K562 (cell line): ENCODE data around the gene CD52. TPM values are rescaled to one million over a fixed set of nuclear protein-coding genes. Genes with fewer than 3 reads are reported as not detected.

Experiments
- CHD1 ChIP-seq: fragments of 200-600 bp; sonication (generic); IDR thresholded peaks from one replicate; pipeline ENCODE4 v1.6.1; 2012; ENCODE audit warnings: mild to moderate bottlenecking, moderate library complexity, low read length, inconsistent platforms
- DDX20 ChIP-seq: fragments of 450-650 bp; IDR thresholded peaks from 2 replicates; pipeline ENCODE4 v1.6.1; 2016; ENCODE audit warnings: missing genetic modification characterization, low read depth, mild to moderate bottlenecking, missing compliant biosample characterization, moderate library complexity
- DIDO1 ChIP-seq: fragments of 450-650 bp; IDR thresholded peaks from 2 replicates; pipeline ENCODE4 v1.6.1; 2016; ENCODE audit warnings: low read depth, missing biosample characterization, missing genetic modification characterization
- EP400 ChIP-seq: fragments of 450-650 bp; IDR thresholded peaks from 2 replicates; pipeline ENCODE4 v1.6.1; 2017; ENCODE audit warnings: antibody characterized with exemption, mild to moderate bottlenecking, moderate library complexity
- ETV1 ChIP-seq: fragments of 450-650 bp; conservative IDR thresholded peaks from 2 replicates; pipeline ENCODE4 v1.6.1; 2016; ENCODE audit warnings: missing genetic modification characterization, control low read depth, low read depth, missing compliant biosample characterization
- FOSL1 ChIP-seq: fragments of 200-800 bp; sonication (Bioruptor generic); conservative IDR thresholded peaks from 2 replicates; pipeline ENCODE4 v1.6.1; 2016; ENCODE audit warnings: missing genetic modification characterization, missing compliant biosample characterization
- HES1 ChIP-seq: fragments of 450-650 bp; IDR thresholded peaks from 2 replicates; pipeline ENCODE4 v1.6.1; 2016; ENCODE audit warnings: low read depth, mild to moderate bottlenecking, moderate library complexity
- ILK ChIP-seq: fragments of 450-650 bp; IDR thresholded peaks from 2 replicates; pipeline ENCODE4 v1.6.1; 2016; ENCODE audit warnings: missing genetic modification characterization, low read depth, mild to moderate bottlenecking, missing compliant biosample characterization, moderate library complexity, borderline replicate concordance
- IRF1 ChIP-seq: sonication (generic); formaldehyde crosslinking; IDR thresholded peaks from 2 replicates; pipeline ENCODE4 v1.8.0; 2022; ENCODE audit warnings: missing genetic modification reagents, mild to moderate bottlenecking, borderline replicate concordance
- NR3C1 ChIP-seq: sonication (generic); formaldehyde crosslinking; IDR thresholded peaks from 2 replicates; pipeline ENCODE4 v1.8.1; 2022; ENCODE audit warnings: missing genetic modification reagents
- PCBP2 ChIP-seq: fragments of 200-400 bp; formaldehyde crosslinking; IDR thresholded peaks from 2 replicates; pipeline ENCODE4 v1.6.1; 2018; ENCODE audit warnings: low read length, low read depth, mild to moderate bottlenecking, moderate library complexity; ENCODE audit not compliant: poor library complexity, severe bottlenecking
- PKNOX1 ChIP-seq: fragments of 450-650 bp; IDR thresholded peaks from 2 replicates; pipeline ENCODE4 v1.6.1; 2016
- PTBP1 ChIP-seq: fragments of 200-400 bp; formaldehyde crosslinking; IDR thresholded peaks from 2 replicates; pipeline ENCODE4 v1.6.1; 2017; ENCODE audit warnings: low read depth, low read length
- SAFB ChIP-seq: fragments of 200-400 bp; formaldehyde crosslinking; IDR thresholded peaks from 2 replicates; pipeline ENCODE4 v1.6.1; 2017; ENCODE audit warnings: low read depth, low read length, borderline replicate concordance
- SETDB1 ChIP-seq: IDR thresholded peaks from one replicate; pipeline ENCODE4 v1.6.1; 2012; ENCODE audit warnings: low read length, control low read depth, inconsistent platforms
- TCF7 ChIP-seq: sonication (generic); IDR thresholded peaks from 2 replicates; pipeline ENCODE4 v1.6.1; 2016; ENCODE audit warnings: antibody characterized with exemption, borderline replicate concordance
- TOE1 ChIP-seq, 2 experiments: fragments of 450-650 bp in 1 of 2; sonication (generic) in 1 of 2; formaldehyde crosslinking in 1 of 2; IDR thresholded peaks; 2 replicates each; pipeline versions ENCODE4 v1.7.1 to v1.8.0; 2016 to 2022; ENCODE audit warnings: borderline replicate concordance in 2 of 2, mild to moderate bottlenecking in 2 of 2, antibody characterized with exemption in 1 of 2, inconsistent platforms in 1 of 2, low read depth in 1 of 2, missing genetic modification reagents in 1 of 2, moderate library complexity in 1 of 2
- ZFP91 ChIP-seq: sonication (generic); formaldehyde crosslinking; IDR thresholded peaks from 2 replicates; pipeline ENCODE4 v1.8.0; 2022; ENCODE audit warnings: mild to moderate bottlenecking, missing genetic modification reagents
- ZNF124 ChIP-seq: sonication (generic); formaldehyde crosslinking; IDR thresholded peaks from 2 replicates; pipeline ENCODE4 v1.8.1; 2022; ENCODE audit warnings: missing genetic modification reagents
- ZNF398 ChIP-seq: fragments of 250-450 bp; sonication (Bioruptor Pico); IDR thresholded peaks from 2 replicates; pipeline ENCODE4 v1.8.0; 2021; ENCODE audit warnings: moderate library complexity, mild to moderate bottlenecking, inconsistent platforms
- ZNF57 ChIP-seq: fragments of 450-650 bp; formaldehyde crosslinking; IDR thresholded peaks from 2 replicates; pipeline ENCODE4 v1.4.0; 2020; ENCODE audit warnings: mild to moderate bottlenecking, moderate library complexity
- polyA plus RNA-seq, 8 experiments: library from polyadenylated mRNA; depleted of rRNA in 4 of 8; stranded (reverse) in 5 of 8; unstranded in 3 of 8; fragments of >200 nt; fragmentation: Nextera tagmentation in 2 of 8; fragmentation: Illumina TruSeq in 1 of 8; extraction: Ambion mirVana in 2 of 8; extraction: Trizol in 1 of 8; gene quantifications; 2 replicates each; pipeline versions ENCODE4 v1.2.1 to v1.2.3, GENCODE V29; 2011 to 2014; ENCODE audit warnings: inconsistent platforms in 1 of 8, missing spikeins in 1 of 8
- total RNA-seq, 7 experiments: library from RNA; depleted of rRNA in 6 of 7; stranded (reverse); fragments of >200 nt in 6 of 7; fragmentation: Illumina TruSeq in 2 of 7; extraction: Trizol in 2 of 7; gene quantifications; 2 replicates each; pipeline versions ENCODE4 v1.2.1 to v1.2.3, GENCODE V29; 2011 to 2021; ENCODE audit warnings: low replicate concordance in 1 of 7

The CD52 gene
- total and polyA plus RNA-seq, 9 of the 15 experiments (the other 6 are each of a cell fraction or from before 2014, with no cell fraction given): 34.9 to 488 (median 173) TPM

- TF ChIP-seq ZNF398 (no peak), DDX20 (tag) (no peak), CHD1 (no peak), ZFP91 (no peak), TOE1 (IDR thresholded peaks at IDR 0.05; ENCODE audit: borderline replicate concordance) (peak; percentile 67), TOE1 (CRISPR knock-in tag; IDR thresholded peaks at IDR 0.05; ENCODE audit: borderline replicate concordance, low read depth) (peak; percentile 85; the same call in 1 of the 2 replicates), PTBP1 (no peak), TCF7 (no peak), FOSL1 (tag) (peak; percentile 98), DIDO1 (tag) (no peak), IRF1 (CRISPR knock-in tag) (no peak), ZNF124 (CRISPR knock-in tag) (no peak), PCBP2 (no peak), EP400 (peak; percentile 80), SETDB1 (no peak), HES1 (no peak), ILK (tag) (no peak), ETV1 (peak; percentile 47; the same call in 1 of the 2 replicates), ZNF57 (CRISPR knock-in tag) (no peak), PKNOX1 (peak; percentile 64), SAFB (no peak), NR3C1 (no peak)
Measured at GRCh38 chr1:26275580-26276431, 42.0 kb upstream of the CD52 start (continued).
